Lung (tissue), 12 donors: Measurements from ENCODE around the gene ZCCHC2. TPM values are rescaled to one million over a fixed set of nuclear protein-coding genes. Genes with fewer than 3 reads are reported as not detected.

Experiments
- ATAC-seq: fragments of 200-7000 bp; cut with Tn5 transposase; one replicate; pipeline ENCODE4 v1.9.1; 2020; ENCODE audit warnings: moderate number of reproducible peaks; ENCODE audit not compliant: insufficient read depth, low FRiP score
- DNase-seq, 3 donors: peaks; one replicate each; pipeline ENCODE4 v3.0.0-alpha.2; 2013 to 2017
- H3K27ac ChIP-seq, 2 donors: one replicate each; pipeline ENCODE4 v1.5.1; 2013; ENCODE audit warnings: mild to moderate bottlenecking in 2 of 2, moderate library complexity in 2 of 2, control low read depth in 1 of 2, inconsistent platforms in 1 of 2, low read depth in 1 of 2, low read length in 1 of 2
- H3K27me3 ChIP-seq, 3 donors: one replicate each; pipeline ENCODE4 v1.5.1; 2013; ENCODE audit warnings: low read length in 2 of 3; ENCODE audit not compliant: control insufficient read depth in 3 of 3, insufficient read depth in 3 of 3
- H3K36me3 ChIP-seq, 4 donors: one replicate each; pipeline ENCODE4 v1.5.1; 2013; ENCODE audit warnings: low read length in 4 of 4, mild to moderate bottlenecking in 1 of 4, moderate library complexity in 1 of 4; ENCODE audit not compliant: control insufficient read depth in 4 of 4, insufficient read depth in 4 of 4
- H3K4me1 ChIP-seq, 5 donors: one replicate each; pipeline ENCODE4 v1.5.1; 2013; ENCODE audit warnings: low read length in 5 of 5, mild to moderate bottlenecking in 2 of 5, moderate library complexity in 1 of 5; ENCODE audit not compliant: control insufficient read depth in 5 of 5, insufficient read depth in 5 of 5
- H3K4me3 ChIP-seq: one replicate; pipeline ENCODE4 v1.5.1; 2013; ENCODE audit warnings: mild to moderate bottlenecking, control low read depth, moderate library complexity
- H3K9ac ChIP-seq, 2 donors: one replicate each; pipeline ENCODE4 v1.5.1; 2013; ENCODE audit warnings: low read length in 2 of 2, control low read depth in 1 of 2; ENCODE audit not compliant: insufficient read depth in 1 of 2
- H3K9me3 ChIP-seq, 4 donors: one replicate each; pipeline ENCODE4 v1.5.1; 2013; ENCODE audit warnings: low read length in 3 of 4, mild to moderate bottlenecking in 1 of 4, moderate library complexity in 1 of 4; ENCODE audit not compliant: control insufficient read depth in 4 of 4, insufficient read depth in 3 of 4
- CTCF ChIP-seq: IDR thresholded peaks from 2 replicates; pipeline ENCODE4 v1.5.1; 2012; ENCODE audit warnings: mild to moderate bottlenecking; ENCODE audit errors: control extremely low read depth, extremely low read depth
- WGBS, 2 donors: extraction: QIAGEN DNeasy Blood & Tissue Kit; methylation state at CpG; one replicate each; pipeline ENCODE4 v1.1.7; 2013; 5-methylcytosine and 5-hydroxymethylcytosine counted together
- polyA plus RNA-seq, 2 donors: library from polyadenylated mRNA; stranded (reverse); fragments of 200-250 nt; gene quantifications; one replicate each; pipeline ENCODE4 v1.2.1, GENCODE V29; 2013
- total RNA-seq, 2 donors: library from RNA; depleted of rRNA in 1 of 2; stranded (reverse); fragments of >200 nt in 1 of 2; gene quantifications; one replicate each; pipeline ENCODE4 v1.2.1, GENCODE V29; 2014 to 2021
- donor health status: control.
- donor health status: control.
- donor health status: Bipolar disorder and iron deficiency.
- donor health status: healthy.
- donor health status: DM: yes; HTN: yes; CAD: no.

The ZCCHC2 gene
- total and polyA plus RNA-seq, 4 donors = 9.3 to 33.9 (median 18.6) TPM

DNA sequence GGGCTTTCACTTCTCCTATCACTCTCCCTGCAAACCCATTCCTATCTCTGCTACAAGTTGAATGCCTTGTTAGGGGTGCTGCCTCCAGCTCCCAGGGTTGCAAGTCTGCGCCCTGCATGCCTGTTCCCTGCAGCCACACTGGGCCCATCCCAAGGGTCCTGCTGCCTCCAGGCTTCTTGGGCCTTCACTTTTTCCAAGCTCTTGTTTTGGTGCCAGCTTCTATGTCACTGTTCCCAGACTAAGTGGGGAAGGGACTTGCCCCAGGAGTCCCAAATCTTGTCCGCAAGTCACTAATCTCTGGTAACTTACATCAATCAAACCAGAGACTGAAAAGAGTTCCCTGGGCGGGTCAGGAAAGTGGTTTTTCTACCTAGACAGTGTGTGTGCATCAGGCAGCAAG lies 65.4 kb downstream of the ZCCHC2 start:
- Histone ChIP-seq H3K4me1 (peaks cover 0 to 18% (median 5%) of the 10 kb centered on the region in 5 donors), H3K4me3 (no peak overlapping the region), H3K9ac (no peak overlapping the region), H3K27ac (no peak overlapping the region), H3K36me3 (peaks cover 0 to 5% (median 0%) of the 10 kb centered on the region in 4 donors), H3K27me3 (peaks cover 0 to 3% (median 2%) of the 10 kb centered on the region in 3 donors), H3K9me3 (no peaks in the 10 kb centered on the region)
- 92 to 96% methylated on average over 3 of the region's 3 CpGs for WGBS, 2 donors
- ATAC-seq = no peak
- DNase-seq = no peak
- no peak for TF ChIP-seq CTCF

- WGBS, 2 donors = 36 to 43% methylated on average over 15 of the region's 15 CpGs
- H3K27me3 ChIP-seq = peaks cover 0 to 11% (median 6%) of the 10 kb centered on the region in 3 donors
- no peak for TF ChIP-seq CTCF
- H3K9ac ChIP-seq = no peak overlapping the region
- H3K4me3 ChIP-seq = no peak overlapping the region
- no peaks in the 10 kb centered on the region for H3K9me3 ChIP-seq
- peaks cover 0 to 5% (median 0%) of the 10 kb centered on the region in 4 donors for H3K36me3 ChIP-seq
- no peak for ATAC-seq
- peaks cover 0 to 6% (median 0%) of the 10 kb centered on the region in 5 donors for H3K4me1 ChIP-seq
- DNase-seq = no peak
- H3K27ac ChIP-seq = no peak overlapping the region
These were observed 68.2 kb downstream of the ZCCHC2 start for GRCh38 chr18:62590799-62591590.

DNA sequence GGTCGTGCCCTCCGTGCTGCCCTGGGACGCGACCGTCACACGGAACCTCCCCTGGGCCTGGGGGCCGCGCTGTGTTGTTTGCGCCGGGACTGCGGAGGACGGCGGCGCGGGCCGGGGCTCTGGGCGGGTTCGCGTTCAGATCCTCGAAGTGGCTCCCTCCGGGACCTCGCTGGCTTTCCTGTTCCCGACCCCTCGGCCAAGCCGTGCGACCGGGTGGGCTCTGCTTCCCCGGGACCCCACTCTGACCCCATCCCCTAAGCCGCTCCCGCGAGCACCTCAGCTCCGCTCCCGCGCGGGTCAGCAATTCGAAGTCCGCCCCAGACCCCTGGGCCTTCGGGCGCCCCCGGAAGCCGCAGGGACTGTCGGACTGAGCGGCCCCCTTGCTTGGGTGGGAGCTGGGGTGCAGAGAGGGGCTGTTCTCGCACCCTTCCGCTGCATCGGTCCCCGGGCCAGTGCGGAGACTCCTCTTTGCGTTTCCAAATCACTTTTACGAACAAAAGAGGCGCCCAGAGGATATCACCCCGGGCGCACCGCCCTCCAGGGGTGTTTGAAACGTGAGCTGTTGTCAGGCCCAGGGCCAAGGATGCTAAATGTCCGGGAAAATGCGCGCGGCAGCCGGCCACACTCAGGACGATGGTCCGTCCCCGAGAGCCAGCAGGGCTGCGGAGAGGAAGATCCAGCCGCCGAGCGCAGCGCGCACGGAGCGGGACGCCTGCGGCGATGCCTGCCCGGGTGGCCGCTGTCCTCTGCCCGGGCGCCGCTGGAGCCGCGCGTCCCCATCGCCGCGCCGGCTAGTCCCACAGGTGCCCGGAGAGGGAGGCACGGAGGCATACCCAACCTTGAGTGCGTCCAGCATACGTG lies 73.5 kb downstream of the ZCCHC2 start:
- DNase-seq (peak; percentile 53 to 58 (median 55)), ATAC-seq (no peak)
- Histone ChIP-seq H3K9me3 (no peaks in the 10 kb centered on the region), H3K27me3 (peaks cover 0 to 36% (median 27%) of the 10 kb centered on the region in 3 donors), H3K9ac (no peak overlapping the region), H3K4me1 (peaks cover 0 to 13% (median 9%) of the 10 kb centered on the region in 5 donors), H3K36me3 (no peaks in the 10 kb centered on the region), H3K27ac (no peak overlapping the region), H3K4me3 (no peak overlapping the region)
- no peak for TF ChIP-seq CTCF
- WGBS, 2 donors = 3 to 6% methylated on average over 89 to 90 of the region's 90 CpGs
